Measurements from ENCODE around the gene CIB4. TPM values are rescaled to one million over a fixed set of nuclear protein-coding genes. Genes with fewer than 3 reads are reported as not detected.

The CIB4 gene
- total and polyA plus RNA-seq, 2 of the 13 experiments (the other 11 are each of a cell fraction or from before 2014, with no cell fraction given): not detected

DNA sequence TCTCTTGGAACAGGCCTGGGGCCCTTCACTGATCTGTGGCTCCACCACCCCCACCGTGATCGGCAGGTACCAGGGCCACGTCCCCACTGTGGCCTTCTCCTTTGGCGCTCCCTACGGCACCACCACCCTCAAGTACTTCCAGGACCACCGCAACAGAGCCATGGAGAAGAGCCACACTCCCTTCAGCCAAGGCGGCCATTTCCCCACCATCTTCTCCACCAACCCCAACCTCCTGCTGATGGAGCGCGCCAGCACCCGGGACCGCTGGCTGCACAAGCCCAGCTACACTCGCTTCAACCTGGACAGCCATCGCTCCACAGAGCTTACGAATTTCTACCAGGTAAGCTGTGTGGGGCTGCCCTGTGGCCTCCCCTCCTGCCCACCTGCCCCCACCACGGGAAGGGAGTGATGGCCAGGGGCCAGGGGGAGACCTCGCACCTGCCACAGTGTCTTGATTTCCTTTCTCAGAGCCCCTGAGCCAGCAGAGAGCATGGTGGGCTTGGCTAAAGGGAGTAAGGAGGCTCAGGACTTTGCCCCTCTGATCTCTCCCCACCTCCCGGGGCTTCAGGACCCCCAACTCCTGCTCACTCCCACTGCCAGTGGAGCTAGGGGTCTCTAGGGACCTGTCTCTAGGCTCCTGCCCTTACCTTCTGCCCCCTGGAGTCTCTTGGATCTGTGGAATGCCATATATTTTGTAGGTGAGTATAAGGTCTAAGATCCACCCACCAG, 65.2 kb downstream of the CIB4 start:
- Histone ChIP-seq H3K36me3 (replicated peaks in 1 of 2; ENCODE audit: control insufficient read depth in 1 of 2, insufficient read depth in 2 of 2, low read length in 2 of 2) (no peaks in the 10 kb centered on the region), H3K27ac (ENCODE audit: extremely low read length, insufficient read depth, low read length) (no peak overlapping the region), H3K4me1 (ENCODE audit: insufficient read depth, low read length) (no peaks in the 10 kb centered on the region), H3K4me2 (ENCODE audit: low read depth, low read length) (no peak overlapping the region), H3K9ac (ENCODE audit: insufficient read depth, low read depth, low read length) (no peak overlapping the region), H3K27me3 (ENCODE audit: control insufficient read depth in 1 of 2, insufficient read depth in 2 of 2, low read length in 2 of 2) (peaks cover 32 to 88% of the 10 kb centered on the region in 2 experiments; a peak in 4 of 5 replicates), H2AFZ (ENCODE audit: low read length) (no peak overlapping the region), H4K20me1 (ENCODE audit: insufficient read depth, low read length) (peaks cover 9% of the 10 kb centered on the region), H3K9me3 (ENCODE audit: low read length) (no peaks in the 10 kb centered on the region), H3K4me3 (replicated peaks in 1 of 3; ENCODE audit: insufficient read depth in 1 of 3, low read depth in 2 of 3, low read length in 3 of 3) (no peak overlapping the region), H3K79me2 (ENCODE audit: insufficient read depth, low read length) (no peaks in the 10 kb centered on the region)
- in situ Hi-C loops (cut with HindIII; ENCODE audit: extremely low pct_ligation_motif_present, low pct_unique_long_range_greater_than_20kb): loop anchor here (5.0 kb wide), 1 partner anchor 54 kb away; no protein-coding TSS in a partner anchor
- ATAC-seq: no peak
- TF ChIP-seq ZMAT3 (CRISPR knock-in tag; conservative IDR thresholded peaks at IDR 0.05) (no peak), RFX1 (IDR thresholded peaks at IDR 0.05) (no peak)
- intact Hi-C loops (cut with micrococcal nuclease; ENCODE audit: unreplicated experiment): loop anchor here (10.0 kb wide), 1 partner anchor 81 kb away; no protein-coding TSS in a partner anchor
- no peak for FAIRE-seq
- 43% methylated on average over 17 of the region's 17 CpGs for WGBS (ENCODE audit: low lambda C conversion rate)
- BruUV-seq (replicated peaks): no TSS peak
- ChIA-PET CTCF (ENCODE audit: low intra/inter-chr PET ratio, low total read pairs) (no interaction called here), POLR2A (no interaction called here)
- no peak for DNase-seq (ENCODE audit: low spot score)

DNA sequence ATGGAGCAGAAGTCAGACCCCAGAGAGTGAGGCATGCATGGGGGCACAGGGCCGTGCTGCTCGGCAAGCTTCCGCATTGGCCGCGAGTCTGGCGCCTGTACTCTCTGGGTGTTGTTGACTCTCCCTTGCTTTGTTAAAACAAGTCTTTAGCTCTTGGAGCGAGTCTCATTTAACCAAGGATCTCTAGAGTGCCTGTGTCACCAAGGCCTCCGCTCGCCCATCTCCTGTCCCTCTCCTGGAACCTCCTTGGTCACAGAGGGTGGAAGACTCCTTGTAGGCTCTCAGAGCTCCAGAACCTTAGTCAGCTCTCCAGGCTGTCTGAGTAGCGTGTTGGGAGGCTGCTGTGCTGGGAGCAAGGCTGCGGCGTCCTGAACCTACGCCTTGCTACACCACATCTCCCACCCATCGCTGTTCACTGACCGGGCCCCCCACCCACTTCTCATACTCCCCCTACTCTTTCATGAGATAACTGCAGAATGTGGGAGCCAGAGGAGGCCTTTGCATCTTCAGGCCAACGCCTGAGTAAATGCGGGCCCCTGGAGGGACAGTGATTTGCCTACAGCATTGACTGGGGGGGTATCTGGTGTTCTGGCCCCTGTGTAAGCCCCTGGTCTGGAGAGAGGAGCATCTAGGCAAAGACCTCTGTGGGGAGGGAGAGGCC, 66.1 kb downstream of the CIB4 start:
- intact Hi-C loops (cut with micrococcal nuclease; ENCODE audit: unreplicated experiment): loop anchor here (10.0 kb wide), 1 partner anchor 80 kb away; no protein-coding TSS in a partner anchor
- in situ Hi-C loops (cut with HindIII; ENCODE audit: extremely low pct_ligation_motif_present, low pct_unique_long_range_greater_than_20kb): loop anchor here (5.0 kb wide), 1 partner anchor 53 kb away; no protein-coding TSS in a partner anchor
- no peaks in the 10 kb centered on the region for H3K4me1 ChIP-seq (ENCODE audit: insufficient read depth, low read length)
- 52% methylated on average over 11 of the region's 17 CpGs for WGBS (ENCODE audit: low lambda C conversion rate)
- H3K9me3 ChIP-seq (ENCODE audit: low read length): no peaks in the 10 kb centered on the region
- H3K36me3 ChIP-seq (replicated peaks in 1 of 2; ENCODE audit: control insufficient read depth in 1 of 2, insufficient read depth in 2 of 2, low read length in 2 of 2): no peaks in the 10 kb centered on the region
- H3K79me2 ChIP-seq (ENCODE audit: insufficient read depth, low read length): no peaks in the 10 kb centered on the region
- H3K4me3 ChIP-seq (replicated peaks in 1 of 3; ENCODE audit: insufficient read depth in 1 of 3, low read depth in 2 of 3, low read length in 3 of 3): no peak overlapping the region
- ChIA-PET POLR2A (no interaction called here), CTCF (ENCODE audit: low intra/inter-chr PET ratio, low total read pairs) (no interaction called here)
- TF ChIP-seq ZNF20 (CRISPR knock-in tag; IDR thresholded peaks at IDR 0.05) (no peak), GABPB1 (CRISPR knock-in tag; IDR thresholded peaks at IDR 0.05) (no peak)
- TF ChIP-seq, protein P1, sequence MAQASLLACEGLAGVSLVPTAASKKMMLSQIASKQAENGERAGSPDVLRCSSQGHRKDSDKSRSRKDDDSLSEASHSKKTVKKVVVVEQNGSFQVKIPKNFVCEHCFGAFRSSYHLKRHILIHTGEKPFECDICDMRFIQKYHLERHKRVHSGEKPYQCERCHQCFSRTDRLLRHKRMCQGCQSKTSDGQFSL (CRISPR knock-in tag; IDR thresholded peaks at IDR 0.05): no peak
- H3K27me3 ChIP-seq (ENCODE audit: control insufficient read depth in 1 of 2, insufficient read depth in 2 of 2, low read length in 2 of 2): peaks cover 30 to 87% of the 10 kb centered on the region in 2 experiments; a peak in 4 of 5 replicates
- no peak overlapping the region for H3K4me2 ChIP-seq (ENCODE audit: low read depth, low read length)
- FAIRE-seq (no peak), DNase-seq (ENCODE audit: low spot score) (no peak), ATAC-seq (no peak)
- no peak overlapping the region for H3K27ac ChIP-seq (ENCODE audit: extremely low read length, insufficient read depth, low read length)
- no peak overlapping the region for H2AFZ ChIP-seq (ENCODE audit: low read length)
- H4K20me1 ChIP-seq (ENCODE audit: insufficient read depth, low read length): peaks cover 9% of the 10 kb centered on the region
- BruUV-seq (replicated peaks): no TSS peak
- H3K9ac ChIP-seq (ENCODE audit: insufficient read depth, low read depth, low read length): no peak overlapping the region

All from HepG2 (cell line).